MM.1S (cell line): ENCODE results near the gene RCE1.
A peak's percentile ranks its signal among the peaks of the same experiment; 100 is the strongest.

Experiments used
- DNase-seq: peaks from one replicate; pipeline ENCODE4 v3.0.0-alpha.2; 2015
- H2AFZ ChIP-seq: fragments of 300-600 bp; sonication (generic); 2 replicates; pipeline ENCODE4 v1.6.0; 2016; ENCODE audit warnings: antibody characterized with exemption, low read length
- H3F3A ChIP-seq: fragments of 300-600 bp; sonication (generic); 2 replicates; pipeline ENCODE4 v1.6.1; 2016; ENCODE audit warnings: mild to moderate bottlenecking, antibody characterized with exemption, low read length, moderate library complexity, mixed read lengths; ENCODE audit not compliant: insufficient read depth
- H3K27ac ChIP-seq: fragments of 300-600 bp; sonication (generic); 2 replicates; pipeline ENCODE4 v1.5.1; 2016; ENCODE audit warnings: mild to moderate bottlenecking, low read length
- H3K27me3 ChIP-seq: fragments of 300-600 bp; sonication (generic); replicated peaks from 2 replicates; pipeline ENCODE4 v1.6.0; 2016; ENCODE audit warnings: low read length; ENCODE audit not compliant: insufficient read depth
- H3K36me3 ChIP-seq: fragments of 300-600 bp; sonication (generic); replicated peaks from 2 replicates; pipeline ENCODE4 v1.6.1; 2016; ENCODE audit warnings: mild to moderate bottlenecking, low read length, mixed read lengths; ENCODE audit not compliant: insufficient read depth
- H3K4me1 ChIP-seq: fragments of 300-600 bp; sonication (generic); 2 replicates; pipeline ENCODE4 v1.6.1; 2016; ENCODE audit warnings: low read length, mixed read lengths
- H3K4me2 ChIP-seq: fragments of 300-600 bp; sonication (generic); 2 replicates; pipeline ENCODE4 v1.6.0; 2016; ENCODE audit warnings: low read depth, low read length
- H3K4me3 ChIP-seq: fragments of 300-600 bp; sonication (generic); 2 replicates; pipeline ENCODE4 v1.5.1; 2016; ENCODE audit warnings: low read length, mixed read lengths
- H3K79me2 ChIP-seq: fragments of 300-600 bp; sonication (generic); 2 replicates; pipeline ENCODE4 v1.6.1; 2016; ENCODE audit warnings: mixed run types, low read length, mixed read lengths
- H3K9ac ChIP-seq: fragments of 300-600 bp; sonication (generic); 2 replicates; pipeline ENCODE4 v1.6.1; 2016; ENCODE audit warnings: low read length, mixed read lengths
- H3K9me2 ChIP-seq: fragments of 300-600 bp; sonication (generic); replicated peaks from 2 replicates; pipeline ENCODE4 v1.6.1; 2016; ENCODE audit warnings: mild to moderate bottlenecking, low read length, mixed read lengths; ENCODE audit not compliant: insufficient read depth
- H3K9me3 ChIP-seq: fragments of 300-600 bp; sonication (generic); replicated peaks from 2 replicates; pipeline ENCODE4 v1.6.1; 2016; ENCODE audit warnings: mild to moderate bottlenecking, low read length, mixed read lengths; ENCODE audit not compliant: insufficient read depth
- H4K20me1 ChIP-seq: fragments of 300-600 bp; sonication (generic); 2 replicates; pipeline ENCODE4 v1.6.1; 2016; ENCODE audit warnings: mild to moderate bottlenecking, low read length, moderate library complexity, mixed read lengths; ENCODE audit not compliant: insufficient read depth
- EZH2 ChIP-seq: fragments of 300-600 bp; sonication (generic); optimal IDR thresholded peaks from 2 replicates; pipeline ENCODE3; 2017; ENCODE audit warnings: low read depth, mild to moderate bottlenecking, antibody characterized with exemption, low read length, mixed read lengths
- EZH2phosphoT487 ChIP-seq: fragments of 300-600 bp; sonication (generic); IDR thresholded peaks from 2 replicates; pipeline ENCODE4 v1.6.1; 2018; ENCODE audit warnings: antibody characterized with exemption, low read length
- TF ChIP-seq, protein P1 (sequence below): fragments of 300-600 bp; sonication (generic); IDR thresholded peaks from 2 replicates; pipeline ENCODE4 v1.5.1; 2016; ENCODE audit warnings: antibody characterized with exemption, low read length, mixed read lengths

Gene RCE1

DNA sequence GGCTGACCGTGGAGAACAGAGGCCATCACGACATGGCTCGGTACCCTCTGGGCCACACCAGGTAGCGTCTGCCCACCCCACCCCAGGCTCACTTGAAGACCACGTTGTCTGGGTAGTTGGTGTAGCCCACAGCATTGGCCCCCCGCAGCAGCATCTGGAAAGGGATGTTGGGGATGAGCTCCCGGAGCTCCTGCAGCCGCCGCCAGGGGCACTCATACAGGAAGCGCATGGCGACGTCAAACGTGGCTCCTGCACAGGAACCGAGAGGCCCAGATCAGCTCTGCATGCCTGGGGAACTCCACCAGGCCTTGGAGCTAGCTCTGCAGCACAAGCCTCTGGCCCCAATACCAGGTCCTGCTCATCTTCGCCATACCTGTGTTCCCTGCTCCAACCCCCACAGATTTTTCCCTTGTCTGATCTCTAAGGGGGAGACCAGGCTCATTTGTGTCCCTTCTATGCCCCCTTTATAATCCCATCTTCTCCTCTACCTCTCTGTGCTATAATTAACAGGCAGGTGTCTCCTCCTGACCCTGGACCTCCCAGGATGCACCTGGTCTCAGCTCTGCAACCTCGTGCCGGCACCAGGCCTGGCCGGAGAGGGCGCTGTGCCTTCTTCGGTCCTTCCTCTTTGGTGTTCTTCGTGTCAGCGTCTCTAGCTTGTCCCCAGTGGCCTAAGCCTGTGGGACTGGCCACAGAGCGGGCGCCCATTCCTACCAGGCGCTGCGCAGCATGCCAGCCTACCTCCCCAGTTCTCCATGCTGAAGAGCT lies 8.6 kb downstream of the RCE1 start:
- H3K4me2 ChIP-seq, result peak overlapping the region; percentile 15; the same call in 1 of the 2 replicates
- no peaks in the 10 kb centered on the region for H3K36me3 ChIP-seq
- no peaks in the 10 kb centered on the region for H3K9me2 ChIP-seq
- peak overlapping the region; percentile 51 for H2AFZ ChIP-seq
- H3F3A ChIP-seq, result no peaks in the 10 kb centered on the region
- H3K4me3 ChIP-seq, result no peak overlapping the region
- TF ChIP-seq, protein P1, sequence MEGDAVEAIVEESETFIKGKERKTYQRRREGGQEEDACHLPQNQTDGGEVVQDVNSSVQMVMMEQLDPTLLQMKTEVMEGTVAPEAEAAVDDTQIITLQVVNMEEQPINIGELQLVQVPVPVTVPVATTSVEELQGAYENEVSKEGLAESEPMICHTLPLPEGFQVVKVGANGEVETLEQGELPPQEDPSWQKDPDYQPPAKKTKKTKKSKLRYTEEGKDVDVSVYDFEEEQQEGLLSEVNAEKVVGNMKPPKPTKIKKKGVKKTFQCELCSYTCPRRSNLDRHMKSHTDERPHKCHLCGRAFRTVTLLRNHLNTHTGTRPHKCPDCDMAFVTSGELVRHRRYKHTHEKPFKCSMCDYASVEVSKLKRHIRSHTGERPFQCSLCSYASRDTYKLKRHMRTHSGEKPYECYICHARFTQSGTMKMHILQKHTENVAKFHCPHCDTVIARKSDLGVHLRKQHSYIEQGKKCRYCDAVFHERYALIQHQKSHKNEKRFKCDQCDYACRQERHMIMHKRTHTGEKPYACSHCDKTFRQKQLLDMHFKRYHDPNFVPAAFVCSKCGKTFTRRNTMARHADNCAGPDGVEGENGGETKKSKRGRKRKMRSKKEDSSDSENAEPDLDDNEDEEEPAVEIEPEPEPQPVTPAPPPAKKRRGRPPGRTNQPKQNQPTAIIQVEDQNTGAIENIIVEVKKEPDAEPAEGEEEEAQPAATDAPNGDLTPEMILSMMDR, result peak; percentile 54
- TF ChIP-seq EZH2 (no peak), EZH2phosphoT487 (no peak)
- no peaks in the 10 kb centered on the region for H3K79me2 ChIP-seq
- peaks cover 8% of the 10 kb centered on the region for H3K4me1 ChIP-seq
- H3K27ac ChIP-seq, result no peak overlapping the region
- H4K20me1 ChIP-seq, result no peaks in the 10 kb centered on the region
- no peak overlapping the region for H3K9ac ChIP-seq
- DNase-seq, result peak; percentile 45
- H3K9me3 ChIP-seq, result no peaks in the 10 kb centered on the region
- H3K27me3 ChIP-seq, result no peaks in the 10 kb centered on the region

DNA sequence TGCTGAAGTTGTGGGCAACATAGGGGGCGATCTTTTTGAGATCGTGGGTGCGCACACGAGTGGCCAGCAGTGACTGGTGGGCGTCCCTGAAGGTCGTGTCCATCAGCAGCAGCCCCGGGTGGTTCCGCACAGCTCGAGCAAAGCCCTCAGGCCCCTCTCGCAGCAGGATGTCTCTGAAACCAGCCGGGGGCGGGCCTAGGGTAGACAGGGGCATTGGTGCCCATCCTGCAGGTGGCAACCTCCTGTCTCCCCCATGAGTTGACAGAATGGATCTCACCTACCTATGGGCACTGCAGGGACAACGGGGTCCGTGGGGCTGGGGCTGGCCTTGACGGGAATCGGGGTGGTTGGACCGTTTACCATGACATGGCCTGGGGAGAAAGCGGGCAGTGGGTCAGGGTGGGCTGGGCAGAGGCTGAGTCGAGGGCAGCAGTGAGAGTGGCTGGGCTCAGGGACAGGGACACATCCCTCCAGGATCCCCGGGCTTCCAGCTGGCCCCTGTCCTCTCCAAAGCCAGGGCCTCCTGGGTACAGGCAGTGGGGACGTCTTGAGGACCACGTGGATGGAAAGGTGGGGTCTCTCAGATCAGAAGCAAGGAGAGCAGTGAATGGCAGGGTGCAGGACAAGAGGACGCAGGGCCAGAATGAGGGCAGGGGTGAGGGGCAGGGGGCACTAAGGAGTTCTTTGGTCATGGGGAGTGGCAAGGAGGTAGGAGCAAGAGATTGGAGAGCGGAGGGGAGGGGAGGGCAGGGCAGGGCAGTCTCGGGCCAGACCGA lies 9.4 kb downstream of the RCE1 start:
- Histone ChIP-seq H3K4me2 (no peak overlapping the region), H4K20me1 (no peaks in the 10 kb centered on the region), H3K9me2 (no peaks in the 10 kb centered on the region), H3K36me3 (no peaks in the 10 kb centered on the region), H3K4me1 (peaks cover 8% of the 10 kb centered on the region), H3K4me3 (no peak overlapping the region), H3K27ac (no peak overlapping the region), H3K79me2 (no peaks in the 10 kb centered on the region), H3K9me3 (no peaks in the 10 kb centered on the region), H3K27me3 (no peaks in the 10 kb centered on the region), H3K9ac (no peak overlapping the region), H2AFZ (peak overlapping the region; percentile 51; the same call in 1 of the 2 replicates), H3F3A (no peaks in the 10 kb centered on the region)
- DNase-seq, result no peak
- TF ChIP-seq EZH2 (no peak), EZH2phosphoT487 (no peak)
- TF ChIP-seq, protein P1, result no peak

DNA sequence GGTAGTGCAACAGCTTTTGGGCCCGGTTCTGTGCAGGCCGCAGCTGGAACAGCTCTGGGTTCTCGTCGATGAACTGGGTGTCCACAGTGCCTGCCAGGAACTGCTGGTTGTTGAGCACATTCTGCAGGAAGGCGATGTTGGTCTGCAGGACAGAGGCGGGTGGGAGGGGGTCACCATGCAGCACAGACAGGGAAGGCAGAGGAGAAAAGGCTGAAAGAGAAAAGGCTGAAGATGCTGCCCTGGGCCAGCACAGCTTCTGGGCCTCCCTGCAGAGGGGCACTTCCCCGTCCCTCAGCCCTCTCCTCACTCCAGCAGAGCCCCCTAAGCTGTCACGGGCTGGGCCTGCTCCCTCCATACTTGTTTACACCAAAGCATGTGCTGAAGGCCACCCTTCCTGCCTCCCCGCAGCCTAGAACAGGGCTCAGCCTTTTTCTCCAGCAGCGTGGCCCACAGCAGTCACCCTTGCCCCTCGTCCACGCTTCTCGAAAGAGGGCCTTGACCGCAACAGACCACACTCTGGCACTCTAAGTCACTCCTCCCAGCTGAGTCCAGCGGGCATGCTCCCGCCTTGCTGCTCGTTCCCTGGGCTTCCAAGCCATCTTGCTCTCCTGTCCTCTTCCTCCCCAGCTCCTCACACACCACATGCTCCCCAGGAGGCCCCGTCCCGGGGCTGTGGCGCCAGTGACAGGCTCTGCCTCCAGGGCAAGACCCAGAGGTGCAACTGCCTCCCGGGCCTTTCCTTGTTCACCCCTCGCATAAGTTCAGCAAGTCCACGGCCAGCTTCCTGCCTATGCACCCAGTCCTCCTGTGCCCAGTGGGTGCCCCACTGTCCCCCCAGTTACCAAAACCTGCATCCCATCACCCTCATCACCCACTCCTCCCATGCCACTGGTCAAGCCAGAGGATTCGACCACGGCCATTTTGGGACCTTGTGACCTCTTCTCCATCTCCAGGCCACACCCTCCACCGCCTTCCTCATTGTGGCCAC lies 10.3 kb downstream of the RCE1 start:
- H3K4me3 ChIP-seq, result no peak overlapping the region
- H3K27ac ChIP-seq, result no peak overlapping the region
- H3F3A ChIP-seq, result no peaks in the 10 kb centered on the region
- no peak for TF ChIP-seq EZH2phosphoT487
- TF ChIP-seq, protein P1, result no peak
- TF ChIP-seq EZH2, result no peak
- H3K36me3 ChIP-seq, result no peaks in the 10 kb centered on the region
- no peak overlapping the region for H3K9ac ChIP-seq
- no peaks in the 10 kb centered on the region for H3K9me2 ChIP-seq
- peaks cover 8% of the 10 kb centered on the region for H3K4me1 ChIP-seq
- H2AFZ ChIP-seq, result no peak overlapping the region
- DNase-seq, result no peak
- no peaks in the 10 kb centered on the region for H3K79me2 ChIP-seq
- H3K9me3 ChIP-seq, result no peaks in the 10 kb centered on the region
- no peaks in the 10 kb centered on the region for H4K20me1 ChIP-seq
- H3K4me2 ChIP-seq, result no peak overlapping the region
- H3K27me3 ChIP-seq, result no peaks in the 10 kb centered on the region
